Ectodermal cell (in vitro differentiated cells): Measurements from ENCODE around the gene SELENOW.
"Not testable (repeated sequence)": the region's sequence is repeated elsewhere in the genome, so short reads cannot be mapped to it uniquely, and the experiment has no call there.

ENCODE experiments used
- H3K27ac ChIP-seq: 2 replicates; pipeline ENCODE4 v1.7.0; 2013; ENCODE audit warnings: mild to moderate bottlenecking, low read depth, low read length; ENCODE audit not compliant: insufficient read depth, poor library complexity, severe bottlenecking
- H3K27me3 ChIP-seq: 2 replicates; pipeline ENCODE4 v1.7.0; 2013; ENCODE audit warnings: mild to moderate bottlenecking, low read length; ENCODE audit not compliant: insufficient read depth, control insufficient read depth, poor library complexity, severe bottlenecking
- H3K36me3 ChIP-seq: one replicate; pipeline ENCODE4 v1.7.0; 2013; ENCODE audit warnings: low read length; ENCODE audit not compliant: control insufficient read depth, insufficient read depth
- H3K4me1 ChIP-seq: one replicate; pipeline ENCODE4 v1.7.0; 2013; ENCODE audit warnings: low read length; ENCODE audit not compliant: control insufficient read depth, insufficient read depth
- H3K4me3 ChIP-seq: 2 replicates; pipeline ENCODE4 v1.7.0; 2013; ENCODE audit warnings: low read depth, low read length, control low read depth; ENCODE audit not compliant: insufficient read depth
- H3K9me3 ChIP-seq: 2 replicates; pipeline ENCODE4 v1.7.0; 2013; ENCODE audit warnings: mild to moderate bottlenecking, low read length, moderate library complexity; ENCODE audit not compliant: control insufficient read depth
- WGBS, 2 experiments: methylation state at CpG; one replicate each; pipeline ENCODE4 v1.1.7; 2013; ENCODE audit warnings: missing lambda C conversion rate in 2 of 2; 5-methylcytosine and 5-hydroxymethylcytosine counted together

The SELENOW gene

GRCh38 chr19:47818221-47818620 lies 39.7 kb downstream of the SELENOW start:
- H3K4me3 ChIP-seq, H3K9me3 ChIP-seq, H3K36me3 ChIP-seq, H3K27ac ChIP-seq, H3K27me3 ChIP-seq: not testable (repeated sequence)
- H3K4me1 ChIP-seq, result peaks cover 34% of the 10 kb centered on the region
- 95% methylated on average over 1 of the region's 1 CpG for WGBS, 2 experiments

DNA sequence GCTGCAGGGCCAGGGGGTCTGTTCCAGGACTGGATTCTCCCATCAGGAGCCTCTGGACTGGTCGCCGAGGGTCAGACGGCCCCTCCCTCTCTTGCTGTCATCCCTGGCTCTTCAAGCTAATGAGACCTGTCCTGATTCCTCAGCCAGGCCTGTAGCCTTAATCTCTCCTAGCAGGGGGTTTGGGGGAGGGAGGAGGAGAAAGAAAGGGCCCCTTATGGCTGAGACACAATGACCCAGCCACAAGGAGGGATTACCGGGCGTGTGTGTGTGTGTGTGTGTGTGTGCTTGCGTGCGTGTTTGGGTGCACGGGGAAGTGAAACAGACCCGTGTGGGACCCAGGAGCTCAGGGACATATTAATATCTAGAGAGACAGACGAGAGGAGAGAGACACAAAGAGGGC lies 41.4 kb downstream of the SELENOW start:
- 3 to 4% methylated on average over 10 of the region's 10 CpGs for WGBS, 2 experiments
- no peak overlapping the region for H3K27ac ChIP-seq
- H3K4me3 ChIP-seq, result no peak overlapping the region

DNA sequence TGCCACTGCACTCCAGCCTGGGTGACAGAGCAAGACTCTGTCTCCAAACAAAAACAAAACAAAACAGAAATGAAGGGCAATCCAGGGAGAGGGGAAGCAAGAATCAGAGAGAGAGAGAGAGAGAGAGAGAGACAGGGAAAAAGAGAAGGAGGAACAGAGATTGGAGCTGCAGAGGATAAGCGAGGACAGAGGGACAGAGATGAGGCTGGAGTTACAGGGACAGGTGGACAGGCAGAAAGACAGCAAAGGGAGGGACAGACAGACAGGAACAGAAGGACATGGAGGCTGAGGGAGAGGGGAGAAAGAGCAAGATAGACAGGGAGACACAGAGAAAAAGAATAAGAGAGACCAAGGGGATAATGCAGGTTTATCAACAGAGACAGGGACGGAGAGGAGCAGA lies 41.9 kb downstream of the SELENOW start:
- Histone ChIP-seq H3K27ac (no peak overlapping the region), H3K4me3 (no peak overlapping the region)

More for the DNA sequence above, 41.4 kb downstream of the SELENOW start:
- no peaks in the 10 kb centered on the region for H3K9me3 ChIP-seq
- H3K4me1 ChIP-seq, result peaks cover 26% of the 10 kb centered on the region
- H3K27me3 ChIP-seq, result no peaks in the 10 kb centered on the region
- no peaks in the 10 kb centered on the region for H3K36me3 ChIP-seq

GRCh38 chr19:47821460-47822020 lies 43.0 kb downstream of the SELENOW start, which contains the start of gene CRX:
TSS of gene CRX (plus strand) at chr19:47821937. CDS start at chr19:47834444, 12,507 bp downstream.
- Histone ChIP-seq H3K4me1 (peaks cover 26% of the 10 kb centered on the region), H3K27ac (no peak within 1 kb of the TSS), H3K4me3 (no peak within 1 kb of the TSS), H3K27me3 (no peaks in the 10 kb centered on the region), H3K36me3 (no peaks in the 10 kb centered on the region), H3K9me3 (no peaks in the 10 kb centered on the region)
- WGBS, 2 experiments, result 50 to 58% methylated on average over 15 of the region's 15 CpGs

More for the DNA sequence above, 41.9 kb downstream of the SELENOW start:
- H3K36me3 ChIP-seq, result no peaks in the 10 kb centered on the region
- H3K27me3 ChIP-seq, result no peaks in the 10 kb centered on the region
- WGBS, 2 experiments, result 71% methylated on average over 2 of the region's 2 CpGs
- H3K9me3 ChIP-seq, result no peaks in the 10 kb centered on the region
- H3K4me1 ChIP-seq, result peaks cover 26% of the 10 kb centered on the region

DNA sequence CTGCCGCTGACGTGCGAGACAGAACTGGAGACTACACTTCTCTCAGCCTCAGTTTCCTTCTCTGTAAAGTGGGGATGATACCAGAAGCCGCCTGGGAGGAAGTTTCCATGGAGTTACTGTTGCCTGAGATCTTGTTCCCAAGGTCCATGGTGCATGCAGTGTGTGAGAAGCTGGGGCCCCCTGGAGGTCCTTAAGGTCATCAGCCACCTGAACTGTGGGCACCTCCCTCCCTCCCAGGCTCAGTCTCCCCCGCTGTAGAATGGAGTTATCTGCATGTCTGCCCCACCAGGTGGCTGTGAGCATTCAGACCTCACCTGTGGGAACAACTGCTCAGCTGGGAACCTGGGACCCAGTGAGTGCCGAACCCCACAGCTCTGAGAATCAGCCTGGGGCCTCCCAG lies 45.9 kb downstream of the SELENOW start:
- peaks cover 22% of the 10 kb centered on the region for H3K4me1 ChIP-seq

DNA sequence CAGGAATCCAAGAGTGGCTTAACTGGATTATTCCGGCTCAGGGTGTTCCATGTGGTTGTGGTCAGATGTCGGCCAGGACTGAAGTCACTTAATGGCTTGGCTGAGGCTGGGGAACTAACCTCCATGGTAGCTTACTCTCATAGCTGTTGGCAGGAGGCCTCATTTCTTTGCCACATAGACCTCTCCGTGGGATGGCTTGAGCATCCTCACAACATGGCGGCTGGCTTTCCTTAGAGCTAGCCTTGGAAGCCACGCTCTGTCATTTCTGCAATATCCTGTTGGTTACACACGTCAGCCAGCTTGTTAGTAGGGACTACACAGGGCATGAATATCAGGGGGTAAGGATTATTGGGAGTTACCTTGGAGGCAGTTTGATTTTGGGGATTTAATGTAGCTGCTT lies 48.3 kb downstream of the SELENOW start:
- no peaks in the 10 kb centered on the region for H3K9me3 ChIP-seq
- H3K27ac ChIP-seq, result no peak overlapping the region
- WGBS, 2 experiments, result 96% methylated on average over 6 of the region's 6 CpGs
- H3K36me3 ChIP-seq, result no peaks in the 10 kb centered on the region
- no peaks in the 10 kb centered on the region for H3K27me3 ChIP-seq
- no peak overlapping the region for H3K4me3 ChIP-seq
- peaks cover 3% of the 10 kb centered on the region for H3K4me1 ChIP-seq

More for the DNA sequence above, 45.9 kb downstream of the SELENOW start:
- no peak overlapping the region for H3K4me3 ChIP-seq
- H3K36me3 ChIP-seq, result no peaks in the 10 kb centered on the region
- no peak overlapping the region for H3K27ac ChIP-seq
- H3K27me3 ChIP-seq, result no peaks in the 10 kb centered on the region
- no peaks in the 10 kb centered on the region for H3K9me3 ChIP-seq
- WGBS, 2 experiments, result 81 to 87% methylated on average over 6 of the region's 6 CpGs

DNA sequence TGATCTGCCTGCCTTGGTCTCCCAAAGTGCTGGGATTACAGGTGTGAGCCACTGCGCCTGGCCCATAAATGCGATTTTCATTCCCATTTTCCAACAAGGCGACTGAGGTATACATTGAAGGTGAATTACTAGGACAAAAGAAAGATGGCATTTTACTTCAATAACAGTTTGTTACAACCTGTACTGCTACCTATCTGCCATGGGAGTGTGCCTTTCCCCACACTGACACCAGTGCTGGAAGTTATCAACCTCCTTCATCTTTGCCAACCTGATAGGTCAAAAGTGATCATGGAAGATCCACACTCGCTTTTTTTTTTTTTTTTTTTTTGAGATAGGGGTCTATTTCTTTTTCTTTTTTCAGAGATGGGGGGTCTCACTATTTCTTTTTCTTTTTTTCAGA lies 54.2 kb downstream of the SELENOW start:
- no peak overlapping the region for H3K27ac ChIP-seq
- H3K9me3 ChIP-seq, result no peaks in the 10 kb centered on the region
- no peak overlapping the region for H3K4me3 ChIP-seq
- no peaks in the 10 kb centered on the region for H3K36me3 ChIP-seq
- H3K4me1 ChIP-seq, result no peaks in the 10 kb centered on the region
- no peaks in the 10 kb centered on the region for H3K27me3 ChIP-seq
- WGBS, 2 experiments, result 82 to 86% methylated on average over 3 to 4 of the region's 4 CpGs
